Peyer's patch (tissue), 4 donors: ENCODE results near the gene CDH10.

Source experiments
- CTCF ChIP-seq, 6 experiments: fragments of 450-650 bp in 4 of 6; fragments of 200-600 bp in 2 of 6; sonication (generic) in 1 of 6; IDR thresholded peaks; one replicate each; pipeline ENCODE4 v1.5.1; 2017 to 2019; ENCODE audit warnings: antibody characterized with exemption in 6 of 6, mild to moderate bottlenecking in 3 of 6, moderate library complexity in 1 of 6
- POLR2A ChIP-seq, 2 donors: fragments of 450-650 bp; IDR thresholded peaks; one replicate each; pipeline ENCODE4 v1.5.1; 2017; ENCODE audit warnings: antibody characterized with exemption in 2 of 2, mild to moderate bottlenecking in 2 of 2, moderate library complexity in 2 of 2

DNA sequence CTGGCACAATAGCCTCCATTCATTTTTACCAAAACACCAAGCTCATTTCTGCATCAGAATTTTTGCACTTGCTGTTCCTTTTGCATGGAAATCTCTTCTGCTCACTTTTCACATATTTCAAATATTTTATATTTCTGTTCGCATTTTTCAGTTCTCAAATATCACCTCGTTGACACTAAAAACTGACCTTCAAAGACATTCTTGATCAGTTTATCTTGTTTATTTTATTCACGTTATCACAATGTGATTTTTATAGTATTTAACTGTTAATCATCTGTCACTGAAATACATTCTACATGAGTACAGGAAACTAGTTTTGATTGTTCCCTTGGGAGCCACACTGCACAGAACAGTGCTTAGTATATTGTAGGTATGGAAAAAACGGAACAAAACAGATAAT lies 29.6 kb downstream of the CDH10 start:
- TF ChIP-seq CTCF (IDR thresholded peaks at IDR 0.05) (no peak), POLR2A (IDR thresholded peaks at IDR 0.05) (no peak)
